Bronchial epithelial cell (primary cell): ENCODE results near the gene GOSR1. TPM values are rescaled to one million over a fixed set of nuclear protein-coding genes. Genes with fewer than 3 reads are reported as not detected.
"Not testable (repeated sequence)": the region's sequence is repeated elsewhere in the genome, so short reads cannot be mapped to it uniquely, and the experiment has no call there.

Experiments
- DNase-seq: peaks from one replicate; pipeline ENCODE4 v3.0.0-alpha.2; 2010; ENCODE audit warnings: low read depth
- FAIRE-seq: peaks from 2 replicates; lab custom pipeline; 2011; peaks lifted over from hg19 to GRCh38; lab: Jason Lieb, UNC
- H3K27me3 ChIP-seq: 2 replicates; pipeline ENCODE4 v1.5.1; 2011; ENCODE audit warnings: low read length; ENCODE audit not compliant: control insufficient read depth, insufficient read depth
- H3K36me3 ChIP-seq: 2 replicates; pipeline ENCODE4 v1.5.1; 2011; ENCODE audit warnings: low read length; ENCODE audit not compliant: control insufficient read depth, insufficient read depth
- H3K4me3 ChIP-seq: 2 replicates; pipeline ENCODE4 v1.5.1; 2011; ENCODE audit warnings: mild to moderate bottlenecking, low read depth, low read length, control low read depth
- total RNA-seq: library from RNA; depleted of rRNA; stranded (reverse); fragments of >200 nt; gene quantifications from 2 replicates; pipeline ENCODE4 v1.2.1, GENCODE V29; 2014
- TF ChIP-seq, protein P1 (sequence below): IDR thresholded peaks from 2 replicates; pipeline ENCODE4 v1.5.1; 2011; ENCODE audit warnings: mild to moderate bottlenecking, moderate library complexity, low read length, control low read depth, inconsistent platforms; ENCODE audit not compliant: insufficient read depth, severe bottlenecking

Gene GOSR1
- total RNA-seq, 1 donor from 2014 or later, result 38.7 TPM

- peaks cover 8% of the 10 kb centered on the region for H3K36me3 ChIP-seq
- DNase-seq (no peak), FAIRE-seq (no peak)
- H3K27me3 ChIP-seq, result no peaks in the 10 kb centered on the region
- TF ChIP-seq, protein P1, sequence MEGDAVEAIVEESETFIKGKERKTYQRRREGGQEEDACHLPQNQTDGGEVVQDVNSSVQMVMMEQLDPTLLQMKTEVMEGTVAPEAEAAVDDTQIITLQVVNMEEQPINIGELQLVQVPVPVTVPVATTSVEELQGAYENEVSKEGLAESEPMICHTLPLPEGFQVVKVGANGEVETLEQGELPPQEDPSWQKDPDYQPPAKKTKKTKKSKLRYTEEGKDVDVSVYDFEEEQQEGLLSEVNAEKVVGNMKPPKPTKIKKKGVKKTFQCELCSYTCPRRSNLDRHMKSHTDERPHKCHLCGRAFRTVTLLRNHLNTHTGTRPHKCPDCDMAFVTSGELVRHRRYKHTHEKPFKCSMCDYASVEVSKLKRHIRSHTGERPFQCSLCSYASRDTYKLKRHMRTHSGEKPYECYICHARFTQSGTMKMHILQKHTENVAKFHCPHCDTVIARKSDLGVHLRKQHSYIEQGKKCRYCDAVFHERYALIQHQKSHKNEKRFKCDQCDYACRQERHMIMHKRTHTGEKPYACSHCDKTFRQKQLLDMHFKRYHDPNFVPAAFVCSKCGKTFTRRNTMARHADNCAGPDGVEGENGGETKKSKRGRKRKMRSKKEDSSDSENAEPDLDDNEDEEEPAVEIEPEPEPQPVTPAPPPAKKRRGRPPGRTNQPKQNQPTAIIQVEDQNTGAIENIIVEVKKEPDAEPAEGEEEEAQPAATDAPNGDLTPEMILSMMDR, result no peak
- no peak overlapping the region for H3K4me3 ChIP-seq
Measured at GRCh38 chr17:30520882-30521281, 43.7 kb downstream of the GOSR1 start.

GRCh38 chr17:30521766-30522165, 44.6 kb downstream of the GOSR1 start:
- TF ChIP-seq, protein P1, result no peak
- no peak for DNase-seq
- H3K27me3 ChIP-seq, result no peaks in the 10 kb centered on the region
- FAIRE-seq, result no peak
- no peak overlapping the region for H3K4me3 ChIP-seq
- peaks cover 8% of the 10 kb centered on the region for H3K36me3 ChIP-seq

GRCh38 chr17:30523236-30523635, 46.0 kb downstream of the GOSR1 start:
- H3K4me3 ChIP-seq, FAIRE-seq, H3K36me3 ChIP-seq, H3K27me3 ChIP-seq, DNase-seq: not testable (repeated sequence)

GRCh38 chr17:30524847-30525246, 47.6 kb downstream of the GOSR1 start:
- DNase-seq (no peak), FAIRE-seq (peak; percentile 89)
- TF ChIP-seq, protein P1, result no peak
- Histone ChIP-seq H3K4me3 (no peak overlapping the region), H3K27me3 (no peaks in the 10 kb centered on the region), H3K36me3 (peaks cover 5% of the 10 kb centered on the region)

GRCh38 chr17:30526401-30526800, 49.2 kb downstream of the GOSR1 start:
- TF ChIP-seq, protein P1, result no peak
- Histone ChIP-seq H3K36me3 (peaks cover 3% of the 10 kb centered on the region), H3K27me3 (no peaks in the 10 kb centered on the region), H3K4me3 (no peak overlapping the region)
- DNase-seq (no peak), FAIRE-seq (no peak)

DNA sequence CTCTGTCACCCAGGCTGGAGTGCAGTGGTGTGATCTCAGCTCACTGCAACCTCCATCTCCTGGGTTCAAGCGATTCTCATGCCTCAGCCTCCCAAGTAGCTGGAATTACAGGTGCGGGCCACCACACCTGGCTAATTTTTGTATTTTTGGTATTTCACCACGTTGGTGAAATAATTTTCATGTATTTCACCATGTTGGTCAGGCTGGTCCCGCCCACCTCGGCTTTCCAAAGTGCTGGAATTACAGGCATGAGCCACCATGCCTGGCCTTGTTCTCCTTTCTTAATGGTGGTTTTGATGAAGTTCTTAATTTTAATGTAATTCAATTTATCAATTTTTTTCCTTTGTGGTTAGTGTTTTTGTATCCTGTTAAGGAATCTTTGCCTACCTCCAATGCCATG, 51.5 kb downstream of the GOSR1 start:
- not testable (repeated sequence) for H3K36me3 ChIP-seq, H3K27me3 ChIP-seq, FAIRE-seq, H3K4me3 ChIP-seq, DNase-seq

DNA sequence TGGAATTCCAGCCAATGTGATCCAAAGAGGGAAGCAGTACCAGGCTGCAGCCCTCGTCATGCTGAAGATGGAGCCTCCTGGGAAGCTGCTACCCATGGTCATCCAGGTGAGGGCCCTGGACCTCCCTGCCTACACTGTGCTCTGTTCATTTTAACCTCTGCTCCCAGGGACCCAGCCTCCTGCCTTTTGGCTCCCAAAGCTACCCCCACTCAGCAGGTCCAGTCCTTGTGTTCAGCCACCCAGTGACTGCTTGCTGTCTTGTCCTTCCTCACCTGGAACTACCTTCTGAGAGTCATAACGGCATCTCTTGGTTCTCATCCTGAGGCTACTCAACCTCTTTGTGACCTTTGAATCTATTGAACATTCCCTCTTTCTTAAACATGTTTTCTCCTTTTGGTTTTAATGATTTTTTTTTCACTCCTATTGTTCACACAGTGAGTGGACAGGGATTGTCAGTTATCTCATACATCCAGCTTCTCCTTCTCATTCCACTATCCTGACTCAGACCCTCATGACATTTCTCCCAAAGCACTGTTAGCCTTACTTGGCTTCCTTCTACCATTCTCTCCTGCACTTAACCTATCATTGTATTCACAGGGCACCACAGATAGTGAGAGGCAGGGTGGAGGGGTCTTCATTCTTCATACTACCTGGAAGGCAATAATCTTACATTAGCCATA, 53.3 kb downstream of the GOSR1 start:
- TF ChIP-seq, protein P1, result no peak
- FAIRE-seq (peak; percentile 76), DNase-seq (peak; percentile 18)
- H3K4me3 ChIP-seq, result no peak overlapping the region
- no peaks in the 10 kb centered on the region for H3K36me3 ChIP-seq
- no peaks in the 10 kb centered on the region for H3K27me3 ChIP-seq
